Kidney tubule cell (primary cell): ENCODE data around the gene DLG5.
A peak's percentile ranks its signal among the peaks of the same experiment; 100 is the strongest.

Experiments used
- DNase-seq: peaks from one replicate; pipeline ENCODE4 v3.0.0-alpha.2; 2018; ENCODE audit warnings: low spot score

Gene DLG5

DNA sequence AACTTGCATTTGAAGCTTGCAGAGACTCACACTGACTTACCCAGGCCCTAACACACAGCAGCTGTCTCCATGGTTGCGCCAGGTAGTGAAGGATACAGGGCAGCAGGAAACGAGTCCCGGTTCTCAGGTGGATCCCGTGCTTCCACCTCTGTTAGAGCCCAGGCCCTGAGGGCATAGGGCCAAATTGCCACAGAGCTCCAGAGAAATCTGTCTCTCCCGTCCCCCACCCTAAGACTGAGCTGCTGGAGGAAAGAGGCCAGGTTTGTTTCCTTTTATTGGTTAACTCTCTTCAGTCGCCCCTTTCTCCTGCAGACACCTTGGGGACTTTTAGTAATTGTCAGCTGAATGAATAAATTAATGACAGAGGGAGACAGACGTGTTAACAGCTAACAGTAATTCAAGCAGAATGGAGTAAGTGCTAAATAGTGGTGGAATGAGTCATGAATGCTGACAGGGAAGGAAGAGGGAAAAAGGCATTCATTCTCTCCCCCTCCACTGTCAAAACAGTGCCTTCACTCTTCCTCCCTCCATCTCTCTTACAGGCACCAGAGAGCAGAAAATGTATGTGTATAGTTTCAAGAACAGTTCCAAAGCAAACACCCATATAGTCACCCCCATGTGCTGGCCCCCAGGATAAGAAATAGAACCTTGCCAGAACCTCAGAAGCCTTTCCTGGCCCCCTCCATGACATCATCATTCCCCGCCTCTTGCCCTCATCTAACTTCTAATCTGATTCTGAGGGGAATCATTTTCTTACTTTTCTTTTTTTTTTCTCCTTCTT, 16.8 kb upstream of the DLG5 start:
- peak; percentile 90 for DNase-seq

DNA sequence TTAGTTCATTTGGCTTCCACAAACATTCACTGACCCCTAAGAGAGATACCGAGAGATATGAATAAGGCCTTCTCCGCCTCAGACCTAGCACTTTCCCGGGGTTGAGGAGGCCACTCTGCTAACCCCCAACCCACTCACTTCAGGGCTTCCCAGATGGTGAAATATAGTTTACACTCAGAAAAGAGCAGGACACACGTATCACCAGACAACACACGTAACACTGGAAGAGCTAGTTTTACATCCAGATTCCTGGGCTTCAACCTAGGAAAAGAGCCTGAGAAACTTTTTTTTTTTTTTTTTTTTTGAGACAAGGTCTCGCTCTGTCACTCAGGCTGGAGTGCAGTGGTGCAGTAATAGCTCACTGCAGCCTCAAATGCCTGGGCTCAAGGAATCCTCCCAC, 15.2 kb upstream of the DLG5 start:
- DNase-seq = no peak

DNA sequence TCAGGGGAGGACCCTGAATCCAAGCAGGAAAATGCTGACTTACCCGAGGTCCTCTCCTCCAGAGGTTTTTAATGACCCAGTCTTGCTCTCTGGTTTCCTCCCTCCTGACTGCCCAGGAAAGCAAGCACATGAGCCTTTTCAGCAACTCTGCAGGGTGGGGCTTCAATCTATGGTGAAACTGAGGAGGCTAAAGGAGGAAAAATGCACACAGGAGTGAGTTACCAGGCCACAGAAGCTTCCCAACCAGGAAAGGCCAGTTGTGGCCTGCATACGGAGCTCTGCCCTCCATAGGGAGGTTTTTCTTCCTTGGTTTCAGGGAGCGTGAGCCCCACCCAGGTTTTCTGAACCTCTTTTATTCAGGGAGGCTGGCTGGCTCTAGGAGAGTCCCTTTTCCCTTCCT, 14.1 kb upstream of the DLG5 start:
- DNase-seq = no peak

DNA sequence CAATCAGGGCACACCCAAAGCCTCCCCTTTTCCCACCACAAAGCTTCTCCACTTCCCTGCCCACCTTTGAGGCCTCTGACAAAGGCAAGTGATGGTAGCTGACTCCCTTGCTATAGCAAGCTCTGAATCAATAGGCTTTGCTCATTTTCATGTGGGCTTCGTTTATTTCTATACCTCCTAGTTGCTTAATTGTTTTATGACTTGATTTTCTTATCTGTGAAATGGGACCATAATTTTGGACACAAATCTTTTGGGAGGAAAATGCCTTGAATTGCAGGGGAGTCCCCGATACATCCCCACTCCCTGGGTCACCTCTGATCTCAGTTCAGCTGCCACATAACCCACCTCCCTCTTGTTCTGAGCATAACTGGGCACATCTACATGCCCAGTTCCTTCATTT, 13.7 kb upstream of the DLG5 start:
- no peak for DNase-seq

DNA sequence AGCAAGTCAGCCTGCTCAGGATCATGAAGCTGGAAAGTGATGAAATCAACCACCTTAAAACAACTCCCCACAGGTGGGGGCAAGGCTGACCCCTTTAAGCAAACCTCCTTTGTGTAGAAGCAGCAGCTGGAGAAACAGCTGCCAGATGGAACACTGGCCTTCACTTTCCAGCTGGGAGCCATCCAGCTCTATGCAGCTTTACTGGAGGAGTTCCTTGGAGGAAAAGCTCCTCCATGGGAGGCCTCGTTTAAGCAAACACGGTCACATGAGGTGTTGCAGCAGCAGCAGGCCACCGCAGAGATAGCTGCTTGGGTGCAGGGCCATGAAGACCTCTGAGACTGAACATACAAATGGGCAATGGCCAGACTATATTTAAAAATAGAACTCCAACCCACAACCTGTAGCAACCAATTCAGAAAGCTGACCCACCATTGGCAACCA, 13.0 kb upstream of the DLG5 start:
- no peak for DNase-seq

DNA sequence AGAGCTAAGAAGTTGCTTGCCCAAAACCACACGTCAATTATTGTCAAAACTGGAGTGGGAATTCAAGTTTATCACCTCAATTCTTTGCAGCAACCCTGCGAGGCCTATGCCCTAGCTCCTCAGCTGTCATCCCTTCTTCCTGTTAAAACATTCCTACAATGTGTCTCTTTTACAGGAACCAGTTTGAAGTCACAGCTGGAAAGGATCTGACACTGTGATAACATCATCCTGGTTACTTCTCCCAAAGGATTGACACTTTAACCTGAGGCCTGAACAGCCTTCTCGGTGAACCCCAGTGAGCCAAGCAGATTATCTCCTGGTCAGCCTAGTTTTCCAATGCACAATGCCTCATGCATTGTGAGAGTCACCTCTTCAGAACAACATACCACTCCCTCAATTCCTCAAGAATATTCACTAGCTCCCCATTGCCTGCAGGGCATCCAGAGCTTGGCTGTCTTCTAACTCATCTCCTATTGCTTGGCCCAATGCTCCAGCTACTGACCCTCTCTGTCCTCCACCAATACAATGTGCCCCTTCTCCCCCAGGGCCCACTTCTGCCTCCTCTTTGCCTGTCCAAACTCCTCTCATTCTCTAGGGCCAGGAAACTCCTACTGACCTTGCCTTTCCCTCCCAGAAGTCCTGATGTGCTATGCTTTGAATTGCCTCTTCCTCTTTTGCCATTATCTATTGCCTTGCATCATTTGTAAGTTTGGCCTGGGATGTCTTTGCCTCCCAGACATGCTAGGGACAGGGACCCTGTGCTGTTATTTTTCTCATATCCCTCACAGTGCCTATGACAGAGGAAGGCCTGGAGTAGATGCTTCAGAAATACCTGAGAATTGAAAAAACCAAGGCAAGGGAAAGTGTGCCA, 10.4 kb upstream of the DLG5 start:
- no peak for DNase-seq

DNA sequence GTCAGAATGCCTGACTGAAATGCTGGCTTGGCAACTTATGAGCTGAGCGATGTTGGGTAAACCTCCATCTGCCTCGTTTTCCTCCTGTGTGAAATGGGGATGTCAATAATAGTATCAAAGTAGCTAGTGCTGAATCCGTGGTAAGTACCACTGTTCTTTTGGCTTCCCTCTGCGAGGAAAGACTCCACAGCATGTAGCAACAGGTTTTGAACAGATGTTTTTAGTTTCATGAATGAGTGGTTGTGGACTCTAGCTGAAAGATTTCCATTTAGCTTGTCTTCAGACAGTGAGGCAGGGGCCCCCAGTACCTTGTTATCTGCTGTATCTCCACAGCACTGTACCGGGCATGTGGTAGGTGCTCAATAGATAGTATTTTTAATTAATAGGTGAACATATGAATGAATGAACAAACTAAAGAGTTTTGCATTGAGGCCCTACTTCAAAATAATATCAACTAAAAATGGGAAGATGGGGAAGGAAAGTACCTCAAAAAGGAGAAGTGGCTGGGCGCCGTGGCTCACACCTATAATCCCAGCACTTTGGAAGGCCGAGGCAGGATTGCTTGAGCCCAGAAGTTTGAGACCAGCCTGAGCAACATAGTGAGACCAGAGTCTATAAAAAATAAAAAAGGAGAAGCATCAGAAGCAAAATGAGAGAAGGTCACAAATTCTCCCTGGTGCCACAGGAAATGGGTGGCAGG, 5.6 kb upstream of the DLG5 start:
- no peak for DNase-seq

DNA sequence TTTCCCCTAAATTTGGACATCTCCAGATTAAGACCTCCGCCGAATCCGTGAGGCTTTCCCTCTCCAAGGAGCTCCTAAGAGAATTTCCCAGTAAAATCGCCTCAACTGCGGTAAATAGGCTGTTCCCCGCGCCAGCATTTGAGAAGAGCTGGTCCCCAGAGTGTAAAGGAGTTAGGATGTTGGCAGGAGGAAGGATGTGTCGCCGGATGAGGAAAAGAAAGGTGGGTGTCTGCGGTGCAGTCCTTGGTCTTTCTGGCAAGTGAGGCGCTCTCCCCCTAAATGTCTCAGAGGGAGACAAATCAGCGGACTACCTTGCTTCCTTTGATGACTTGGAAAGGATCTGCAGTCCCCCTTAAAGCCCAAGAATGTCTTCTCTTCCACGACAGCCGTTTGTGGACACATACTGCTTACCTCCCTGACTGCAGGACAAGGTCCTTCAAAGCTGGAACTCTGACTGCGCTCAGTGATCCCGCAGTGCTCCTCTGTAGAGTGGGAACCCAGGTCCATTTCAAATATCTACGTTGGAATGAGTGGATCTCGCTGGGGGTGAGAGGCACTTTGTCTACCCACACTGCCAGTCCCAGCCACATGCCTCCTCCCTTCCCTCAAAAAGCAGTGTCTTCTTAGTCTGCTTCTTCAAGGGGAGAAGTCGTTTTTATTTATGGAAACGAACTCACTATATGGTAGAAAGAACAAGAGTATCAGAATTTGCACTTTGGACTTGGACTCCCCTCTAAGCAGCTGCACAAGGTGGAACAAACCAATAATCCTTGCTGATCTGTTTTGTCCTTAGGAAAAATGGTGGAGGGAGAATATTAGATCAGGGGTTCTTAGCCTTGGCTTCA, 1.1 kb upstream of the DLG5 start:
- DNase-seq = no peak

DNA sequence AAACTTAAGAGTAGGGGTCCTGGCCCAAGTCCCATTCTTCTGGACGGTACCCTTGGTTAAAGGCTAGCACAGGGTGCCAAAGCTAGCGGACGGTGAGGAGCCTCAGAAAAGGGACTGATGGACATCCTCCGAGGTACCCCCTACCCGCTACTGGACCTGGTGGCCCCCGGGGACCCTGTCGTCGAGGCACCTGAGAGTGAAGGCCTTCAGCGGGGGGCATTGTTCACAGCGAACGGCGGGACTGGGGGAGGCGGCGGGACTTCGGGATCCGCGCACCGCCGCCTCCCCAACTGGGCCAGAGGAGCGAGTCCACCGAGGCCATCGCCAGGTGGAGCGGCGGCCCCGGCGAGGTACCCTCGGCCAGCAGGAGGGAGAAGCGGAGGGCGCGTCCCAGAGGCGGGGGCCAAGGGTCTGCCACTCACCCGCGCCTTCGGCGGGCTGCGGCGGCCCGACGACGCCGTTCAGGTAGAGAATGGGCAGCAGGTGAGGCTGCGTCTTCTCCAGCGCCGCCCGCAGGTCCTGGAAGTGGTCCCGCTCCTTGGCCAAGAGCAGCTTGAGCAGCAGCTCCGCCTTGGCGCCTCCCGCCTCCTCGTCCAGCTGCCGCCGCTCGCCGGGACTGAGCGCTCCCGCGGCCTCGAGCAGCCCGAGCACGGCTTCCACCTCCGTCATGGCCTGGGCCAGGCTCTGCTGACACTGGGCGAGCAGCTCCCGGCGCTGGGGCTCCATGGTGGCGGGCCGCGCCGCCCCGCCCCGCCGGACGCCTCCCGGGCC, 575 bp downstream of the DLG5 start:
- peak; percentile 58 for DNase-seq

DNA sequence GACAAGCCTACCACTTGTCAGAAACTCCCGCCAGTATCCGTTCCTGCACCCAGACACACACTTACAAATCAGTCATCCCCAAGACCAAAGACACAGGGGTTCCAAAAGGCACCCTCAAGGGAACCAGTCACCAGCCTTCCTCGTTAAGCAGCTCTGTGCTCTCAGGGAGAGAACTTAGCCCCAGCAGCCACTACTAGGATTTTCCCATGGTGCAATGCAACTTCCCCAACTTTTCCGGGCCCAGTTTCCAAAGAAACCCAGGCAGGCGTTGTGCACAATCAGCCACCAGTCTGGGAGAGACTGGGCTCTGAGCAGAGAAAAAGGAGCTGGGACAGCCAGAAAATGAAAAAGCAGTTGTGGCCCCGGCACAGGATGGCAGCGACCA, 1.2 kb downstream of the DLG5 start:
- peak; percentile 57 for DNase-seq

DNA sequence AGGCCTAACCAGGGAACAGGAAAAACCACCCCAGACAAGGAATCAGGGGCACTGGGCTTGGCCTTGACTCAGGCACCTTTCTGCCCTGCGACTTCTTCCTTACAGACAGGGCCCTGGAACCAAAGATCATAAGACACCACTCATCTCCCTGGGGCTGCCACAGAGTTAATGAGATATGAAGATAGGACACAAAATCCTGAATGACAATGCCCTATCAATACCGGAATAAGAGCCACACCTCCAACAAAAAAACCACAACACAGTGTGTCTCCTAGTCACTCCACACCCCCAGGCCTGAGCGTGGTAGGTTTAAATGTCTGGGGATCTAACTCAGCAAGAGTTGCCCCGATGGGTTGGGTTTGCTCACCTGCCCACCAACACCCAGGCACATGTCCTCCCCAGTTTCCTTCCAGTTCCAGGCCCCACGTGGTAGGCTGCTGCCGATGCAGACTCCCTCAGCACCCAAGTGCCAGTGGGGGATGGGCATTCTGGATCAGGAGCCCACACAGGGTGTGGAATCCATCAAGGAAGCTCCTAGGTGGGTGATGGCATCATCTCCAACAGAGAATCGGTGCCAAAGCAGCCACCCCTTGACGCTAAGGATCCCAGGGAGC, 3.9 kb downstream of the DLG5 start:
- DNase-seq = no peak

DNA sequence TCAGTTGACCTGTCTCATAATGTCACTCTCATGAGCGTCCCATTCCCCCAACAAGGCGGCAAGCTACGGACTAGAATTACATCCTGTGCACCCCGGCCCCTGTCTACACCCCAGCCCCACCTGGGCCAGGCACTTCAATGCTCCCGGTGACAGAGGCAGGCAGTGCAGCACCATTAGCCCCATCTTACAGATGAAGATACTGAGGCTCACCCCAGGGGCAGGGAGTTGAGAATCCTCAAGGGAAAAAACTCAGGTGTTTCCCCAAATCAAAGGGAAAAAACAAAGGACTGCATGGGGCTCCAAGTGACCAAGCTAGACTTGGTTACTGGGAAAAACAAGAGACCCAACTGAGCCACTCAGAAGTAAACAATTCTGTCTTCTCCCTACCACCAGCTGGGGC, 4.5 kb downstream of the DLG5 start:
- DNase-seq = no peak

DNA sequence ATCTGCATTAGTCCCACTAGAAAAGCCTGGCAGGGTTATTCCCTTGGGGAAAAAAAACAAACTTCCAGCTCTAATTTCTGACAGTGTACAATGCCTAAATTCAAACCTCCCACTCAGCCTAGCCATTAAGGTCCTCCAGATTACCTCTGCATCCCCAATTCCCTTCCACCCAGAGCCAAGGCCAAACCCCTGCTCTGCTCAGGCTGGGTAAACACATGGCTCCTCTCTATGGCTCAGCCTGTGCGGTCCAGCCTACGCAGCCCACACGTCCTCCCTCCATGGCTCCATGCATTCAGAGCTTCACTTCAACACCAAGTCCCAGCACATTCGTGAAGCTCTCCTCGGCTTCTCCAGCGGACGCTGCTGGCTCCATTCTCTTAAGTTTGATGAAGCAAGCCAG, 5.2 kb downstream of the DLG5 start:
- DNase-seq = no peak

DNA sequence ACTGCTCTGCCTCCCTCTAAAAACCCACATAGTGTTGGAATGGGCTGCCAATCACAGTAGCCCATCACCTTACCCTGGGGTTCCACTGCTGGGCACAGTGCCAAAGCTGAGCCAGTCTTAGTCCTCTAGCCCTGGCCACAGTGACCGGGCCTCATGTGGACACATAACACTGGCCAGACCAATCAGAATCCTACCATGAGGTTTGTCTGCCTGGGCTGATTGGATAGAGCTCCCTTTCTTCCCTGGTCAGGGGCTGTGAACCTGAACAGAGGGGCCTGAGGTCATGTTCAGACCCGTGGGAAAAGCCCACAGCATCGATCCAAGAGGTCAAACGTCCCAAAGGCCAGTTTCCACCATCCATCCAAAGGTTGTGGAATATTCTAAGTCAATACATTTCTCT, 6.1 kb downstream of the DLG5 start:
- no peak for DNase-seq

DNA sequence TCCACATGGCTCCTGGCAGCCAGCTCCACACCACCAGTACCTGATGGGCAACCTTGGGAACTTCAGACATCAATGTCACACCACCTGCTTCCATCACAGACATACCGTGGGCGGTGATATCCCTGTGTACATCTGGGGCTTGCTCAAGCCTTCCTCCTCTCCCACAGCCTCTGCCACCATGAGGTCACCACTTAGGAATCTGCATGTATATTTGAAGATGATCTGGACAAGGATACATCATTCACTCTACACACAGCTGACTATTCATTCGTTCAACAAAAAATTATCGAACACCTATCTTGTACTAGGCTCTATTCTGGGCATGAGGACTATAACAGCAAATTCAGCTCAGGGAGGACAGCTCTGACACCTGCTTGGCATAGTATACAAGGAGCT, 6.8 kb downstream of the DLG5 start:
- DNase-seq = peak; percentile 86

DNA sequence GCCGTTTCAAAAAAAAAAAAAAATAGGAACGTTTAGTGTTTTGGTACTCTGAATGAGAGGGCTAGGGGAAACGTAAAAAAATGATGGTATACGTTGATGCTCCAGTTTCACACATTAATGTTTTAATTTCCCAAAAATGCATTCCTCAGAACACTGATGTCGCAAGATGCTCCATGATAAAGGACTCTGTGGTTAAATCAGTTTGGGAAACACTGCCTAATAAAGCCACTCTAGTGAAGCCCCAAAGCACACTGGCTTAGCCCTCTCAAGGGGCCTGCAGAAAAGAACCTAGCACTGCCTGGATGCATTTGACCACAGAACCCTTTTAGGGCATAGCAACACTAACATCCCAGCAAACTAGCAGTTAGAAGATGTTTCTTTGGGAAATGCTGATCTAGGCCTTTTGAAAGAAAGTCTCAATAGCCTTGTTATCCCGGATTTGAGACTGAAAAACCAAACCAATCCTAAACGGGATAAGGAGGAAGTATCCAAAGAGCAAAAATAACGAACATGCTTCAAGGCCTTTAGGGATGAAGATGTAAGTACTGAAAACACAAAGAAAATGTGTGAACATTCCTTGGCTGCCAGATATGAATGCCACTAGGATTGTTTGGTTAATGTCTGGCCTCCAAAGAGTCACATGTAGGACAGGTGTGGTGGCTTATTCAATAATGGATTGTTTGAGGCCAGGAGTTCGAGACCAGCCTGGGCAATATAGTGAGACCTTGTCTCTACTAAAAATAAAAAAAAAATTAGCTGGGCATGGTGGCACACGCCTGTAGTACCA, 11.0 kb downstream of the DLG5 start:
- no peak for DNase-seq

DNA sequence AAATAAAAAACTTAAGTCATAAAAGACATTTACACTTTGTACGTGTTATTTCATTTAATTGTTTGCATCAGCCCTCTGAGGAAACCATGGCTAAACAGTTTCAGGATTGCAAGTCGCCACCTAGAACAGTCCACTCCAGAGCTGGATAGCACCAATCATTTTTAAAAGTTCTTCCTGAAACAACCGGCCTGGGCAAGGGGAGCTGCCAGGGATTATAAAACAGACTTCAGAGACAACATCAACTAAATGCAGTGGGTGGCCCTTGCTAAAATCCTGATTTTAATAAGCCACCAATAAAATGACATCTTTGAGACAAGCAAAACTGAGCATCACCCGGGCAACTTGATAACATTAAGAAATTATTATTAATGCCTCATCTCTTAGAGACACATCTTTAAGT, 13.5 kb downstream of the DLG5 start:
- no peak for DNase-seq

DNA sequence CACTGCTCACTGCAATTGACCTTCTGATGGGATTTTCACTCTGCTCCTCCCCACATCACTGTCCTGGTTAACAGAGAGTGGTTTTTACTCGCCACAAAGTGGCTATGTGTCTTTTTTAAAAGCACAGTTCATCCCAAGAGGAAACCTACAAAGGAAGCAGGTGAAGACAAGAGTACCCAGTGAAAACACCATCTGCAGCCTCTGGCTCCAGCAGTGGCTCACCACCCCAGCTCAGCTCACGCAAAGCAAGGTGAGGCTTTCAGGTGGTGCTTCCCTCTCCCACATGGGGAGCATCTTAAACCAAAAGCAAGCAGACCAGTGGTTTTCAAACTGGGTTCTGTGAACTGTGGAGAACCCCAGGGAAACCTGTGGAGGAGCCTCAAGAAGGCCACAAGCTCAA, 14.0 kb downstream of the DLG5 start:
- DNase-seq = no peak

DNA sequence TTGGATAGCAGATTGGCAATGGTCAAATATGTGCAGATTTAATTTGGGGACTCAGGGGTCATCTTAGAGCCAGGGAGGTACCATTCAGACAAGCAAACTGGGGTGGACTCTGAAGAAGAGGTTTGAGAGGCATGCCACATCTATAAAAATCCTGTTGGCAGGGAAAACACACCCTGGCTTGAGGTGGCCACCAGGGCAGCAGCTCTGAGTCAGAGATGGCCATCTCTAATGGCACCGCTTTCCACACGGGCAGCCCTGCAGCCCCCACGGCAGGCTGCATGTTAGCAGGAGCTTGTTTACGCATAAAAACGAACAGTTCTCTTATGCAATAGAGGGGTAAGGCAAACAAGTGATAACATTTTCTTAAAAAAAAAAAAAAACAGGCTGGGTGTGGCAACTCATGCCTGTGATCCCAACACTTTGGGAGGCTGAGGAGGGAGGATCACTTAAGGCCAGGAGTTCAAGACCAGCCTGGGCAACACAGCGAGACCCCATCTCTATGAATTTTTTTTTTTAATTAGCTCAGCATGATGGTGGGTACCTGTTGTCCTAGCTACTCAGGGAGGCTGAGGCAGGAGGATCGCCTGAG, 14.9 kb downstream of the DLG5 start:
- DNase-seq = peak; percentile 21
